GM18502 (cell line): Measurements from ENCODE around the gene FUT8.
A peak's percentile ranks its signal among the peaks of the same experiment; 100 is the strongest.

Experiments used
- ATAC-seq: cut with Tn5 transposase; IDR thresholded peaks from one replicate; pipeline ENCODE4 v1.9.1; 2021; ENCODE audit warnings: mild to moderate bottlenecking; ENCODE audit not compliant: unreplicated experiment, poor library complexity

The FUT8 gene

DNA sequence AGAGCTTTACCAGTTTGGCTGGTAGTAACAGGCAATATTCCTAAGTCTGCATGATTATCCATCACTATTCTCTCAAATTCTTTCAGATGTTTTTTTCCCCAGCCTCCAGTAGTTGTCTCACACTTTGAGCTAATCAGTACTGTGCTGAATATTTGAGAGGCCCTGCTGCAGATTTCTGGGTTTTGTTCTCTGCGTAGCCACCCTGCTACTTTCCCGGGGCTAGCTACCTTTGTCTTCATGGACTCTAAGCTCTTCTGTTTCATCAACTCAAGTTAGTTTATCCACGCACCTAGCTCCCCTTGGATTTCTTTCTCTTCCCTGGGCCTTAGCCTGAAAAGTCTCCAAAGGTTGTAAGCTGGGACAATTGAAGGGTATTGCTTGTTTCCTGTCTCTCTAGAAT, 73.0 kb downstream of the FUT8 start:
- ATAC-seq, result no peak

GRCh38 chr14:65486863-65487262, 74.3 kb downstream of the FUT8 start:
- no peak for ATAC-seq

DNA sequence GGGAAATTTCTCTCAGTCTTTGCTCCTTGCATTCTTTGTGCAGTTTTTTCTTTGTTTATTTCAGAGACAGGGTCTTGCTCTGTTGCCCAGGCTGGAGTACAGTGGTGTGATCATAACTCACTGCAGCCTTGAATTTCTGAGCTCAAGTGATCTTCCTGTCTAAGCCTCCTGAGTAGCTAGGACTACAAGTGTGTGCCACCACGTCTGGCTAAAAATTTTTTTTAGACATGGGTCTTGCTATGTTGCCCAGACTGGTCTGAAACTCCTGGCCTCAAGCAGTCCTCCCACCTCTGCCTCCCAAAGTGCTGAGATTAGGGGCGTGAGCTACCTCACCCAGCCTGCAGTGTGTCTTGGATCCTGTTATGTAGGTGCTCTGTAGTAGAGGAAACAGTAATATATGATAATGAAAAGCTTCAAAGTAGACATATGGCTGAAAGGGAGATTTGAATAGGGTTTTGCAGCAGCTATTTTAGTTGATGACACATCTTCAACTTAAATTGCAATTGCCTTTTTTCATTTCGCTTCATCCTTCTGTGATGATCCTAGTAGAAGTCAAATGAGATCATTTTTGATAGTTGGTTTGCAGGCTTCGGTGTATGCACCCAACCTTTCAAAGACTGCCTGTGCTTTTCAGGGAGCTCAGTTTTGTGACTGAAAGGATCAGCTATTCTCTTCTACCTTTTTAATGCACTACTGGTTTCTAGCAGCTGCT, 75.4 kb downstream of the FUT8 start:
- ATAC-seq, result no peak

- ATAC-seq, result no peak
These were observed 78.7 kb downstream of the FUT8 start for GRCh38 chr14:65491274-65491673.

- ATAC-seq, result no peak
These were observed 79.7 kb downstream of the FUT8 start for GRCh38 chr14:65492266-65492665.

DNA sequence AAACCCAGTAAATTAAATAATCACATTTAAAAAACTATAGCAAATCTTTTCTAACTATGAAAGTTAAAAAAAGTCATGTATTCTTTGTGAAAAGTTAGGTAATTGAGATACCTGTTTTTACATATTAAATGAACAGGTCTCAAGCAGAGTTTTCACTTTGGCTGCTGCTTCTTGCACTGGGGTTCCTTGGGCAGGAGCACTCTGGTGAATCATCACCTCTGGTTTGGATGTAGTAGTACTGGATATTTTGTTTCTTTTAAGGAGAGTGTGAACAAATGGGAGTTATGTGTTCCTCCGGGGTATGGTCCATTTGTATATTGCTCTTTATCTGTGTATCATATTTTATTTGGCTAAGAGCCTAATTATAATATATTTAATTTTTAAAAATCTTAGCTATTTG, 82.7 kb downstream of the FUT8 start:
- no peak for ATAC-seq

DNA sequence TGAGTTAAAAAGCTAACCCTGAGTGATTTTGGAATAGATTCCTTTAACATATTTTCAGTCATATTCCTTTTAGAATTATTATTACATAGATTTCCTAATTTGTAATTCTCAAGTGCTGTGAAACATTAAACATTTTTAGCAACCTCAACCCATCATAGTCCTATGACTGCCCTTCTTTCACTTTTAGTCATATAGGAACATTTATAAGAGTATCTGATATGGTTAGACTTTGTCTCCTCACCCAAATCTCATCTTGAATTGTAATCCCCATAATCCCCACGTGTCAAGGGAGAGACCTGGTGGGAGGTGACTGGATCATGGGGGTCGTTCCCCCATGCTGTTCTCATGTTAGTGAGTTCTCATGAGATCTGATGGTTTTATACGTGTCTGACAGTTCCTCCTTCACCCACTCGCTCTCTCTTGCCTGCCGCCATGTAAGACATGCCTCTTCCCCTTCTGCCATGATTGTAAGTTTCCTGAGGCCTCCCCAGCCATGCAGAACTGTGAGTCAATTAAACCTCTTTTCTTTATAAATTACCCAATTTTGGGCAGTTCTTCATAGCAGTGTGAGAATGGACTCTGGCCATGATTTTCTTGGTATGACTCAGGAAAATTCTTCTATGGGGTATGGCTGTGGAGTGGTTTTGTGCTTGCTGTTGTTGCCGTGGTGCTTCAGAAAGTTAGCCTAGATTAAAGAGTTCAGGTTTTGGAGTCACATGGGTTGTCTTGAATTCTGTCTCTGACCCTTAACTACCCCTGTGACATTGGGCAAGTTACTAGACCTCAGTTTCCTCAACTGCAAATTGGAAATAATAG, 83.9 kb downstream of the FUT8 start:
- ATAC-seq, result no peak

DNA sequence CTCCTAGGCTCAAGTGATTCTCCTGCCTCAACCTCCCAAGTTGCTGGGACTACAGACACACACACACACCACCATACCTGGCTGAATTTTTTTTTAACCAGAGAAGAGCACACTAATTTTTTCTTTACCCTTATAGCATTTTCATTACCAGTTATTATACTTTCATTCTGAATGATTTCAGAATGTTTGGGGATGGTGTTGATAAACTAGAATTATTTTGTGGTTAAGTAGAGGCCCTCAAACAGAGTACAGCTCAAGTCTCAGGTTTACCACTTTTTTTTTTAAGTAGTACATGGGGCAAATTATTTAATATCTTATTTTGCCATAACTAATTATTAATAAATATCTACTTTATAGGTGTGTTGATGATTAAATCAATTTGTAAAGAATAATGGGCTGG, 86.6 kb downstream of the FUT8 start:
- ATAC-seq, result no peak

DNA sequence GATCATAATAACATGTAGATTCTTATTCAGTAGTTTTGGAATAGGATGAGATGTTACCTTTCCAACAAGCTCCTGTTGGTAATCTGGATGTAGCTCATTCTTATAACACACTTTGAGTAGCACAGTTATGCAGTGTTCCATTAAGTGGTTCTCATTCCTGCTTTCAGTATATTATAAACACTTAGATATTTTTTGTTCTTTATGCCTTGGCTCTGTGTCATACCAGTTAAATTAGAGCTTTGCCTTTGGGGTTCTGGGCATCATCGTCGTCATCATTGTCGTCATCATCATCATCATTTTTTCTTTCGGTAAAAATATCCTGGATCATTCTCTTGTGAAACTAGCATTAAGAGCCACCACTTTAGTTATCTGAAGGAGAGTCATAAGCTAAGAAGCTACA, 87.5 kb downstream of the FUT8 start:
- no peak for ATAC-seq

DNA sequence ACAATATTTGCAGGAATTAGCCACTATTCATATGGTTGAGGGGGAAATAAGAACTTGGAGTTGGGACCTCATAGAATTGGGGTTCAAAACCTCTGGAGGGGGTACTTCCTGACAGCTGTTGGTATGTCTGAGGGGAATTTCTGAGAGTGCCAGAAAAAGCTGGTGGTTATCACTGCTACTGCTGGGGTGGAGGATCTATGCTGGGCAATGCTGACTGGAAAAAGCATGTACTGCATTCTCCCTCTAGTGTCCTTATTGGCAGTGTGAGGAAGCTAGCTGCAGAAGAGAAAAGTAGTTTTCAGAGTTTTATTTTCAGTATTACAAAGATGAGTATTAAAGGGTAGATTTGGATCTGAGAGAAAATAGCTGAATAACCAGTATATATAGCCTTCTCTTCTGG, 88.8 kb downstream of the FUT8 start:
- peak; percentile 41 for ATAC-seq

- no peak for ATAC-seq
These were observed 90.2 kb downstream of the FUT8 start for GRCh38 chr14:65502676-65503124.

DNA sequence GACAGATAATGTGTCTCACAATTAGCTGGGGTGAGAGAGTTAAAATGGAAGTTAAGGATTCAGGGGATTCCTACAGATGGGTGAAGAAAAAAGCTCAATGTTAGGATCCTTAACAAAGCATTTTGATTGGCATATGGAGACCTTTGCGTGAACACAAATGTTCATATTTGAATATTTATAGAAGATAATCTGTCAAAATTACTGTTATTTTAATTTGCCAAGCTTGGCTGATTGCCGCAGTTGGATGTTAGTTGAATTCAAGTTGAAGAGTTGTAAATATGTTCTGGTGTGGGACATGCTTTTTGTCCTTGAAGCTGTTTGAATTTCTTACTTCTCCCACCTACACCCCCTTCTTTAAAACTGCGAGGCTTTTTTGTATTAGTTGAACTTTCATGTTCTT, 91.2 kb downstream of the FUT8 start:
- ATAC-seq, result no peak

GRCh38 chr14:65506801-65507200, 94.3 kb downstream of the FUT8 start:
- no peak for ATAC-seq

- ATAC-seq, result no peak
These were observed 97.3 kb downstream of the FUT8 start for GRCh38 chr14:65509842-65510241.

DNA sequence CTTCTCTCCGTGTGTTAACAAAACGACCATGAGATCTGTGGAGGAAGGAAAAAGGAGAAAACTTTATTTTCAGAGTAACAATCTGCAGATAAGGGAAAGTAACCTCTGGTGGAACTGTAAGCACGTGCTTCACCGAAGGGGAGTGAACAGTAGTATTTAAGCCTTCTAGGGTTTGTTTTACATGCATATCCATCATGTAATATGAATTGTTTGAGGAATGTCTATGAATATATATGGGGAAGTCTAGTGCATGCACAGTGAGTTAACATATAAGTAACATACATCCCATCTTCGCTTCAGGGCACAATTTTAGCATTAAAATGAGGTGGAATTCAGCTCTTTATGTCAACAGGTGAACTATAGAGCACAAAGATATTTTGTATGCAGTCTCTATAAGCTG, 101.1 kb downstream of the FUT8 start:
- no peak for ATAC-seq

GRCh38 chr14:65517635-65518542, 105.4 kb downstream of the FUT8 start:
- ATAC-seq, result no peak

GRCh38 chr14:65528069-65528468, 115.5 kb downstream of the FUT8 start:
- no peak for ATAC-seq

- ATAC-seq, result no peak
These were observed 118.6 kb downstream of the FUT8 start for GRCh38 chr14:65531148-65531547.

- no peak for ATAC-seq
These were observed 121.3 kb downstream of the FUT8 start for GRCh38 chr14:65533736-65534404.

- ATAC-seq, result no peak
These were observed 124.4 kb downstream of the FUT8 start for GRCh38 chr14:65536781-65537423.
